ENCODE results near the gene FOXJ2. TPM values are rescaled to one million over a fixed set of nuclear protein-coding genes. Genes with fewer than 3 reads are reported as not detected.

FOXJ2 gene
- total RNA-seq, 1 experiment from 2014 or later = 5.5 TPM

GRCh38 chr12:8018666-8019581, 13.6 kb upstream of the FOXJ2 start:
- Histone ChIP-seq H4K8ac (replicated peaks; ENCODE audit: insufficient read length, low read depth, low read length) (no peak overlapping the region), H2BK5ac (ENCODE audit: insufficient read length, low read length) (no peak overlapping the region), H3K4me2 (ENCODE audit: insufficient read depth, insufficient read length, low read length) (peak overlapping the region; percentile 46), H2BK120ac (ENCODE audit: low read depth, low read length, poor library complexity, severe bottlenecking) (no peak overlapping the region), H3K79me1 (ENCODE audit: insufficient read depth, low read depth, low read length, poor library complexity, severe bottlenecking) (no peaks in the 10 kb centered on the region), H3K23ac (ENCODE audit: insufficient read length, low read depth, low read length) (no peak overlapping the region), H3K27ac (ENCODE audit: insufficient read length, low read depth, low read length) (no peak overlapping the region), H3T11ph (ENCODE audit: low read length) (no peak overlapping the region), H3K27me3 (ENCODE audit: insufficient read depth, low read length) (no peaks in the 10 kb centered on the region), H4K20me1 (ENCODE audit: control insufficient read depth, insufficient read depth, insufficient read length) (no peaks in the 10 kb centered on the region), H3K18ac (ENCODE audit: insufficient read length, low read depth, low read length) (no peak overlapping the region), H2BK15ac (ENCODE audit: low read depth, low read length) (no peak overlapping the region), H3K9ac (ENCODE audit: extremely low read depth, insufficient read length, low read length) (no peak overlapping the region), H3K23me2 (ENCODE audit: insufficient read length, low read depth, low read length, poor library complexity, severe bottlenecking) (no peaks in the 10 kb centered on the region), H3K56ac (ENCODE audit: insufficient read length, low read depth, low read length) (no peak overlapping the region), H3K14ac (ENCODE audit: insufficient read depth, low read length) (no peak overlapping the region), H2BK12ac (ENCODE audit: insufficient read length, low read depth, low read length) (no peak overlapping the region), H3K79me2 (ENCODE audit: insufficient read depth, low read length) (no peaks in the 10 kb centered on the region), H4K5ac (ENCODE audit: insufficient read length, low read depth, low read length) (no peak overlapping the region), H2AFZ (ENCODE audit: low read length) (no peak overlapping the region), H3K4me1 (ENCODE audit: insufficient read depth, low read length) (no peaks in the 10 kb centered on the region), H3K9me3 (ENCODE audit: control insufficient read depth, low read depth, low read length) (no peaks in the 10 kb centered on the region), H2BK20ac (ENCODE audit: low read depth, low read length, poor library complexity, severe bottlenecking) (no peak overlapping the region), H2AK5ac (ENCODE audit: insufficient read length, low read length) (no peak overlapping the region), H4K91ac (ENCODE audit: insufficient read length, low read depth, low read length) (no peak overlapping the region), H3K4ac (ENCODE audit: low read depth, low read length) (no peak overlapping the region)
- TF ChIP-seq CTCF (conservative IDR thresholded peaks at IDR 0.05) = peak; percentile 39; the same call in 1 of the 3 replicates
- peaks cover 7 to 9% of the 10 kb centered on the region in 2 experiments; a peak in 2 of 4 replicates for H3K4me1 Mint-ChIP-seq
- no CpG with 5 or more reads among the region's 58 CpGs for WGBS (ENCODE audit: extremely low coverage, insufficient read length, low lambda C conversion rate)
- H3K9me3 Mint-ChIP-seq = no peaks in the 10 kb centered on the region
- H3K36me3 Mint-ChIP-seq (ENCODE audit: insufficient read depth in 1 of 3, low read depth in 3 of 3) = peaks cover 0 to 1% (median 0%) of the 10 kb centered on the region in 3 experiments; a peak in 1 of 7 replicates
- H3K27ac Mint-ChIP-seq = no peak overlapping the region
- peak; percentile 97 for DNase-seq
- peak overlapping the region; percentile 68 to 85 for H3K4me3 Mint-ChIP-seq
- H3K27me3 Mint-ChIP-seq (ENCODE audit: low read depth) = peaks cover 8% of the 10 kb centered on the region

All from H9 (cell line).